ENCODE measurements around the gene HLA-DMA.
"Not testable (repeated sequence)": the region's sequence is repeated elsewhere in the genome, so short reads cannot be mapped to it uniquely, and the experiment has no call there.

Gene HLA-DMA

DNA sequence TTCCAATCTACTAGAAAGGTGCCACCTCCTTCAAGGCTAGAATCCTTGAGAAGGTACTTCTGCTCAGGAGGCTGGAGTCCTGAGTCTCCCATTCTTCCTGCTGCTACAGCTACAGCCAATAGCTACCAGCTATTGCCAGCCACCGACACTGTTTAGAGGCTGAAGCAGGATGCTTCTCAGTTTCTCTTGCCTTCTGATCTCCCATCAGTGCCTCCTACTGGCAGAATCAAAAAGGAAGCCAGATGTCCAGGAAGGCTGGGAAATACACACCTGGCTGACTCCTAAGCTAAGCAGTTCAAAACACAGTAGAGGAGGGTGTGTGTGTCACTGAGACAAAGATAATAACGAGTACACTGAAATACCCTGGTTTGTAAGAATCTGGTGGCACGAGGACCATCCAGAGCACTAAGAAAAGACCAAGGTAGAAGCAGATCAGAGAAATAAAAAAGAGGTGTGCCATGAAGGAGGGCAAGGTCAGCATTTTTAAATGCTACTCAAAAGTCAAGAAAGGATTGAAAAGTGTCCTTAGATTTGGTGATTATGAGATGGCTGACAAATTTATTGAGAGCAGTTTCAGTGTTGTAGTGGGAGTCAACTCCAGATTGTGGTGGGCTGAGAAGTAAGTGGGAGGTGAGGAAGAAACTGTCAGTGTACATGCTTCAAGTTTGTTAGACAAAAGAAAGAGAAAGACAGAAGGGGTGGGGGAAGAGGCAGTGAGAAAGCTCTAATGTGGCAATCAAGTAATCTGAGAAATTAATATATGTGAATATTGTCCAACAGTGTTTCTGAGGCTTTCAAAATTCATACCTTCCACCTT is 2.3 kb upstream of the HLA-DMA start:
- no peak for DNase-seq (ENCODE audit: low read depth in 1 of 2, low spot score in 1 of 2)

DNA sequence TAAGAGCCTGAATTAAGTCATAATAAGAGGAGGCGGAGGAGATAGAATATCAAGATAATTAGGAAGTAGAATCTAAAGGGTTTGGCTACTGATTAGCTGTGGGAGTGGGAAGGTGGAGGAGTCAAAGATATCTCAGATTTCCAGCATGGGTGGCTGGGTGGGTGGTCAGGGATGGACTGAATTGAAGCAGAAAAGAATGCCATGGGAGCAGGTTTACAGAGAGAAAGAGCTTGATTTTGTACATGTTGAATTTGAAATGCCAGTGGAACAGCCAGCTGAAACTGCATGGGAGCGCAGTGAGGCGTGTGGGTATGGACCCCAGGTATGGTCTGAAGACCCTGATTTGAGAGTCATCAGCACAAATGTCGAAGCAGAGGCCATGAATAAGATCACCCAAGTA is 1.4 kb upstream of the HLA-DMA start:
- DNase-seq (ENCODE audit: low read depth in 1 of 2, low spot score in 1 of 2): no peak

DNA sequence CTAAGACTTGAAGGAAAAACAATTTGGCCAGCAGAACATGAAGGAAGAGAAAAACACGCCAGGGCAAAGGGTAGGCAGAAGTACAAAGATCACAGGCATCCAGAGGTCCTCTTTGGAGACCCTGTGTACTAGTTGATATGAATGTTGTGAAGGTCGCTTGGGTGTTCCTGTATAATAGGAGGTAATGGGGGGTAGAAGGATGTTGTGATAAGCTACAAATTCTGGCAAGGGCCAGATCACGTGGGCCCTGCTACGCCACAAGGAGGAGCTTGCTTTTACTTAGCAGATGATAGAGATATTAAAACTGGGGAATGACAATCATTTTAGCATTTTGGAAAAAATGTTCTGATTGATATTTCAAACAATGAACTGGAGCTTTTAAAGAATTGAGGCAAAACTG is 878 bp upstream of the HLA-DMA start:
- no peak for DNase-seq (ENCODE audit: low read depth in 1 of 2, low spot score in 1 of 2)

DNA sequence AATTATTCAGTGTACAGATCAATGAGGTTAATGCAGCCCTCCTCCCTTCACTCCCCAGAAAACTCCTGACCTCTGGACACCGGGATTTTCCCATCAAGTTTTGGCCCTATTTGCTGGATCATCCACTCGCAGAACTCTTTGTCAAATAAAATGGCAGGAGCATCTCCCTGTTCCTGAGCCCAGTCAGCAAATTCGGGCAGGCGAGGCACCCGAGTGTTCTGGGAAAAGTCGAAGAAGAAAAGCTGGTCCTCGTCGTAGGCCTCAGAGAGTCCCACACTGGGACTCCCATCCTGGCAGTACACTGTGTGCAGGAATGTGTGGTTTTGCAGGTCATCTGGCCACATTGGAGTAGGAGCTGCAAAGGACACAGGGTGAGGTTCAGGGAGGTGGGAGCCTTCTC is 2.4 kb downstream of the HLA-DMA start:
- no peak for DNase-seq (ENCODE audit: low read depth in 1 of 2, low spot score in 1 of 2)

DNA sequence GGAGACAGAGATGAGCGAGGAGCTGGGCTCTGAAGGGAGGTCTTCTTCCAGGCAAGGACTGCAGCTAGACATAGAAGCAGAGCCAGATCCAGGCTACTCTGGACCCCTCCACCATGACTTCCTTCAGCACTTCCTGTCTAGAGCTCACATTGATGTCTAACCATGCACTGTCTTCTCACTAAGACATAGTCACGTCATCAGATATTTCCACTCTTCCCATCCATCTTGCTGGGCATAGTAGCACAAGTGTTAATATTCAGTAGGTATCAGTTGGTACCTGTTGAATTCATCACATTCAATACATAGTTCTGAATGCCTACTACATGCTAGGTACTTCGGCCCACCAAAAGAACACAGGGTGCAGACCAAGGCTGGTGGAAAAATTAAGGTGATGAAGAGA is 2.9 kb downstream of the HLA-DMA start:
- no peak for DNase-seq (ENCODE audit: low read depth in 1 of 2, low spot score in 1 of 2)

GRCh38 chr6:32949113-32949512 is 3.8 kb downstream of the HLA-DMA start:
- no peak for DNase-seq (ENCODE audit: low read depth in 1 of 2, low spot score in 1 of 2)

GRCh38 chr6:32947552-32948465 is 5.1 kb downstream of the HLA-DMA start:
- DNase-seq (ENCODE audit: low read depth in 1 of 2, low spot score in 1 of 2): no peak

- no peak for DNase-seq (ENCODE audit: low read depth in 1 of 2, low spot score in 1 of 2)
Observed at GRCh38 chr6:32946893-32947292, 6.0 kb downstream of the HLA-DMA start.

GRCh38 chr6:32945953-32946352 is 6.9 kb downstream of the HLA-DMA start:
- no peak for DNase-seq (ENCODE audit: low read depth in 1 of 2, low spot score in 1 of 2)

DNA sequence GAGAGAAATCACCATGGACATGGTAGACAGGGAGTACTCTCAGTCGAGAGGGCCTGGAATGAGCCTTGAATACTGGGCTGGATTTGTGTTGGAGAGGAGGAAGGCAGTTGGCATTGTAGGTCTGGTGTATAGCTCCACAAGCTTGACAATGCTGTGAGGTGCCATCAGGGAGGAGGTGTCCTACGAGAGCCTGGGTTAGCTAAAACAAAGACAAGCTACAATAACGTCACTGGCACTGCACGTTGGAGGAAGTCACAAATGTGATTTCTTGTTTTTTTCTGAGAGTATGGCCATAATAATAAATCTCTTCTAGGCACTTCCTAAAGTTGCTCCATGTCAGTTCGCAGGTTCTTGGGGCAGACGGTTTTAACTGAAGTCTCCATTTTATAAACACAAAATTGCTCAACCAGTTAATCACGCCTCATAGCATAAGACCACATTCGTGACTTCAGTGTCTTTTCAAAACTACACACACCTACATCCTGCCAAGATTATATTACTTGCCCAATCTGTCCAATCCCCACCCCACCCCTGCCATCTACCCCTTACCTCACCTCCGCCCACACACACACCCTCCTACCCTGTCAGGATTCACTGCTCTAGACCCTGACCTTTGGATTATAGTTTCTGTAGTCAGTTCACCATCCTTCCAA is 7.7 kb downstream of the HLA-DMA start:
- no peak for DNase-seq (ENCODE audit: low read depth in 1 of 2, low spot score in 1 of 2)

DNA sequence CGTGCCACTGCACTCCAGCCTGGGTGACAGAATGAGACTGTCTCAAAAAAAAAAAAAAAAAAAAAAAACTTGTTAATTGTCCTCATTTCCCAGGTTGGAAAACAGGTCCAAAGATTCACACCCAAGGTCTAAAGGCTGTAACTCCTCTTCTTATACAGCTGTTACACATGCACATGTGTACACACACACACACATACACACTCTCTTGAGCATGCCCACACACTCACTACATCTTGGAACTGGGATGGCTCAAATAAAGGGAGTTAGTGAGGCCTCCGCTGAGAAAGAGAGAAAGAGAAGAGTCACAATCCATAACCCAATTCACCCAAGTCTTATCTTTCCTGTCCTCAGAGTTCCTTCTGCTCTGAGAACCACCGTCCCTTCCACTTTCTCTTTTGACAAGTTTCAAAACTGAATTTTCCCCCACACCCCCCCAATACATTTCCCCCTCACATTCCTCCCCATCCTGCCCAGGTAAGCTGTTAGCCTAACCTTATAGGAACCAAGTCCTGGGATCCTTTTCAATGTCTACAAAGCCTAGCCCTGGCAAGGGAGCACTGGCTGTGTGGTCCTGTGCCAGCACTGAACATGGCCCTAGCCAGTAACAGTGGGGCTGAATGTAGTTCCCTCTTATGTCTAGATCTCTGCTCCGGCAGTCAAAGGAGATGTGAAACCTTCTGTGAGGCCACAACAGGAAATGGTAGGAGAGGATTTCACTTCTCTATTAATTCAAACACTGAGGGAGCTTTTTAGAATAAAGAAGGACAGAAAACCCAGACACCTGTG is 8.8 kb downstream of the HLA-DMA start:
- peak in 1 of 2 donors; percentile 40 for DNase-seq (ENCODE audit: low read depth in 1 of 2, low spot score in 1 of 2)

DNA sequence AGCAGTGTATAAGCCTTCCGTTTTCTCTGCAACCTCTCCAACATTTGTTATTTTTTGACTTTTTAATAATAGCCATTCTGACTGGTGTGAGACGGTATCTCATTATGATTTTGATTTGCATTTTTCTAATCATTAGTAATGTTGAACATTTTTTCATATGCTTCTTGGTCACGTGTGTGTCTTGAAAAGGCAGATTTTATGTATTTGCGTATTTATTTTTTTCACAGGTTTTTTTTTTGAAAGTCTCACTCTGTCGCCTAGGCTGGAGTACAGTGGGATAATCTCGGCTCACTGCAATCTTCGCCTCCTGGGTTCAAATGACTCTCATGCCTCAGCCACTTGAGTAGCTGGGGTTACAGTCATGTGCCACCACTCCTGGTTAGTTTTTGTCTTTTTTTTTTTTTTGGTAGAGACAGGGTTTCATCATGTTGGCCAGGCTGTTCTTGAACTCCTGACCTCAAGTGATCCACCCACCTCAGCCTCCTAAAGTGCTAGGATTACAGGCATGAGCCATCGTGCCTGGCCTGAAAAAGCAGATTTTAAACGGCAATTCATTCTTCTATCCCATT is 10.3 kb downstream of the HLA-DMA start:
- DNase-seq (ENCODE audit: low read depth in 1 of 2, low spot score in 1 of 2): not testable (repeated sequence)

- peak in 1 of 2 donors; percentile 47 for DNase-seq (ENCODE audit: low read depth in 1 of 2, low spot score in 1 of 2)
Observed at GRCh38 chr6:32941214-32941768, 11.6 kb downstream of the HLA-DMA start.

DNA sequence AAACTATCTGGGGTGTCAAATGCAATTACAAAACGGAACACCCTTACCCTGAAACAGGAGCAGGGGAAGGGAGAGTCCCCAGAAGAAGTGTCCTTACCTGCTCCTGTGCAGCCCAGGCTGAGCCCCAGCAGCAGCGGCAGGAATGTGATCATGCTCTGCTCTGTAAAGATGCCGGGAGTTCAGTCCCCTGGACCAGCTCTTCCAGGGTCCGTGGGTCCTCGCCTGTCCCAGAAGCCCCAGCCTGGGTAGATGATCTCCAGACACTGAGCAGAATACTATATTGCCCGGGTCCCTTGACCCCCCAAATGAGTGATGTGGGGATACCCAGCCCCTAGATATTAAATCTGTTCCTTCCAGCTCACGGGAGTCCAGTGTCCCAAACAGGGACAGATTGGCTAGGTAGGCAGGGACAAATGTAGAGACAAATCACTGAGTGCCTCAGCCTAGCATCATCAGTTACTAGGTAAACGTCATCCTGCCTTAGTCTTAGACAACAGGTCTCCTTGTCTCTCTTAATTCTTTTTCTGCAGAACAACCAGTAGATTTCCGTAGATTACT is 12.2 kb downstream of the HLA-DMA start, which contains the start of gene HLA-DMB:
TSS of gene HLA-DMB (minus strand) at position 373 of the 558 bp plus-strand sequence. CDS start at position 152, 221 bp downstream.
- peak in 1 of 2 donors; percentile 33 for DNase-seq (ENCODE audit: low read depth in 1 of 2, low spot score in 1 of 2)

DNA sequence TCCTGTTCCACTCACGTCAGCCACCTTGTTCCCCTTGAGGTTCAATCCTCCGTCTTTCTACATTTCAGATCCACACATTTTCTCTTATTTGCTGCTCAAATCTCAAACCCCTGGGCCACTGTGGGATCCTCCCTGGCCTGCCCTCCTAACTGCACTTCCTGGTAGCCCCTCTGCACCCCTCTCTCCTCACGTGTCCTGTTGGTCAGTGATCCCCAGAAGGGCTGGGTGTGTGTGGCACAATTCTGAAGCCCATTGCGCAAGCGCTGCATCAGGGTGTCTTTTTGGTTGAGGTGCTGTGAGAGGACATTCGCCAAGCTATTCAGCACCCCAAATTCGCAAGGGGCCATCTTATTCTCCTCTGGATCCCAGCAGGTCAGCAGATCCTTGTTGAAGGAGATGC is 14.4 kb downstream of the HLA-DMA start:
- no peak for DNase-seq (ENCODE audit: low read depth in 1 of 2, low spot score in 1 of 2)

- no peak for DNase-seq (ENCODE audit: low read depth in 1 of 2, low spot score in 1 of 2)
Observed at GRCh38 chr6:32937230-32937633, 15.7 kb downstream of the HLA-DMA start.

- no peak for DNase-seq (ENCODE audit: low read depth in 1 of 2, low spot score in 1 of 2)
Observed at GRCh38 chr6:32936239-32937152, 16.4 kb downstream of the HLA-DMA start.

GRCh38 chr6:32935551-32936238 is 17.2 kb downstream of the HLA-DMA start:
- DNase-seq (ENCODE audit: low read depth in 1 of 2, low spot score in 1 of 2): no peak

Measured in activated CD4-positive, alpha-beta T cell treated with anti-CD3 and anti-CD28 coated beads, Interleukin-2, amount 50 U/mL, for 24 hours (primary cell).